GM12878 (cell line): ENCODE data around the gene DTNA. TPM values are rescaled to one million over a fixed set of nuclear protein-coding genes. Genes with fewer than 3 reads are reported as not detected.

ENCODE experiments used
- ATAC-seq: fragments of 200-7000 bp; cut with Tn5 transposase; 3 replicates; pipeline ENCODE4 v1.9.1; 2020; ENCODE audit warnings: mild to moderate bottlenecking, moderate library complexity
- BruUV-seq: library from RNA; stranded (reverse); fragments of 400-500 nt; replicated peaks from 2 replicates; lab custom pipeline; 2021; lab: Mats Ljungman, UMichigan
- CTCF ChIA-PET: fragments of 300-600 bp; sonication (Branson Sonifier 250); formaldehyde crosslinking; extraction: SDS; loops from one replicate; lab custom pipeline; 2021; ENCODE audit warnings: inconsistent platforms; lab: Yijun Ruan, JAX
- POLR2A ChIA-PET: fragments of 350-600 bp; formaldehyde crosslinking; extraction: SDS; loops from one replicate; lab custom pipeline; 2021; ENCODE audit warnings: inconsistent platforms; lab: Charles Lee
- RAD21 ChIA-PET: fragments of 300-600 bp; sonication (Branson Sonifier 250); formaldehyde crosslinking; loops from one replicate; lab custom pipeline; 2023; ENCODE audit warnings: antibody characterized with exemption; ENCODE audit not compliant: unreplicated experiment; lab: Charles Lee
- SMC1A ChIA-PET: fragments of 300-600 bp; sonication (Branson Sonifier 250); formaldehyde crosslinking; loops from one replicate; lab custom pipeline; 2023; ENCODE audit not compliant: unreplicated experiment, uncharacterized antibody; lab: Charles Lee
- DNase-seq: peaks from one replicate; pipeline ENCODE4 v3.0.0-alpha.2; 2011; ENCODE audit warnings: low read depth, low spot score
- FAIRE-seq: peaks from 3 replicates; lab custom pipeline; 2011; peaks lifted over from hg19 to GRCh38; lab: Jason Lieb, UNC
- H2AFZ ChIP-seq: 2 replicates; pipeline ENCODE4 v1.6.0; 2011; ENCODE audit warnings: low read depth, low read length, control low read depth; ENCODE audit not compliant: control insufficient read depth
- H3K27ac ChIP-seq: 2 replicates; pipeline ENCODE4 v1.5.1; 2011; ENCODE audit warnings: control low read depth; ENCODE audit not compliant: control insufficient read depth, insufficient read depth
- H3K27me3 ChIP-seq, 2 experiments: replicated peaks in 1 of 2; 2 replicates each; pipeline versions ENCODE4 v1.6.0 to v1.6.1; 2011; ENCODE audit warnings: low read length in 1 of 2; ENCODE audit not compliant: control insufficient read depth in 2 of 2, insufficient read depth in 2 of 2
- H3K36me3 ChIP-seq, 2 experiments: 2 replicates each; pipeline ENCODE4 v1.5.1; 2011; ENCODE audit warnings: low read length in 1 of 2; ENCODE audit not compliant: control insufficient read depth in 2 of 2, insufficient read depth in 2 of 2
- H3K4me1 ChIP-seq: 2 replicates; pipeline ENCODE4 v1.6.1; 2011; ENCODE audit warnings: mild to moderate bottlenecking, low read length, moderate library complexity, mixed read lengths; ENCODE audit not compliant: control insufficient read depth, insufficient read depth
- H3K4me2 ChIP-seq: 2 replicates; pipeline ENCODE4 v1.6.0; 2011; ENCODE audit warnings: control low read depth; ENCODE audit not compliant: control insufficient read depth, insufficient read depth
- H3K4me3 ChIP-seq: fragments of 200-600 bp; sonication (generic); 2 replicates; pipeline ENCODE4 v1.5.1; 2016
- H3K79me2 ChIP-seq: 2 replicates; pipeline ENCODE4 v1.6.0; 2011; ENCODE audit warnings: low read length; ENCODE audit not compliant: control insufficient read depth, insufficient read depth
- H3K9ac ChIP-seq: 2 replicates; pipeline ENCODE4 v1.8.0; 2011; ENCODE audit warnings: low read length, control low read depth, mixed read lengths; ENCODE audit not compliant: control insufficient read depth, insufficient read depth
- H3K9me3 ChIP-seq: replicated peaks from 3 replicates; pipeline ENCODE4 v1.5.1; 2011; ENCODE audit warnings: mild to moderate bottlenecking, low read length; ENCODE audit not compliant: control insufficient read depth, insufficient read depth
- H4K20me1 ChIP-seq: 2 replicates; pipeline ENCODE4 v1.6.0; 2011; ENCODE audit not compliant: control insufficient read depth, insufficient read depth
- CHD1 ChIP-seq: IDR thresholded peaks from 2 replicates; pipeline ENCODE4 v1.6.1; 2012; ENCODE audit warnings: low read depth, low read length, improper control_type of control experiment
- NFYA ChIP-seq: IDR thresholded peaks from 2 replicates; pipeline ENCODE4 v1.6.1; 2011; ENCODE audit warnings: low read depth, mild to moderate bottlenecking, low read length, improper control_type of control experiment, borderline replicate concordance
- RELA ChIP-seq: fragments of 450-650 bp; IDR thresholded peaks from 2 replicates; pipeline ENCODE4 v1.8.0; 2014; ENCODE audit warnings: borderline replicate concordance; ENCODE audit not compliant: partially characterized antibody
- in situ Hi-C: fragments of 300-500 bp; cut with MboI; formaldehyde crosslinking; loops from 9 replicates; pipeline ENCODE4 v1.14.3; 2018; ENCODE audit warnings: mixed read lengths
- intact Hi-C: fragments of 100-400 bp; cut with micrococcal nuclease; formaldehyde crosslinking; loops from one replicate; pipeline ENCODE4 v1.14.2; 2022; ENCODE audit not compliant: unreplicated experiment
- polyA plus RNA-seq, 11 experiments: library from polyadenylated mRNA; depleted of rRNA in 4 of 11; unstranded in 6 of 11; stranded (reverse) in 5 of 11; fragments of >200 nt; fragmentation: Nextera tagmentation in 4 of 11; fragmentation: Illumina TruSeq in 1 of 11; extraction: Ambion mirVana in 4 of 11; extraction: Trizol in 1 of 11; gene quantifications; 1 replicate in 1 of 11; 2 replicates in 10 of 11; pipeline versions ENCODE4 v1.2.1 to v1.2.3, GENCODE V29; 2011 to 2016; ENCODE audit warnings: inconsistent platforms in 2 of 11, missing spikeins in 2 of 11, low read depth in 1 of 11
- total RNA-seq, 4 experiments: library from RNA; depleted of rRNA in 3 of 4; stranded (reverse); fragments of >200 nt in 3 of 4; fragmentation: Illumina TruSeq in 1 of 4; extraction: Trizol in 1 of 4; gene quantifications; 2 replicates each; pipeline versions ENCODE4 v1.2.1 to v1.2.3, GENCODE V29; 2013 to 2021
- TF ChIP-seq, protein P1 (sequence below): fragments of 450-650 bp; IDR thresholded peaks from 2 replicates; pipeline ENCODE4 v1.6.1; 2018; ENCODE audit warnings: mild to moderate bottlenecking, low read depth, moderate library complexity; ENCODE audit not compliant: partially characterized antibody
- TF ChIP-seq, protein P2 (sequence below): IDR thresholded peaks from 2 replicates; pipeline ENCODE4 v1.6.1; 2012; ENCODE audit warnings: low read depth, low read length, improper control_type of control experiment
- TF ChIP-seq, protein P3 (sequence below): IDR thresholded peaks from 2 replicates; pipeline ENCODE4 v1.6.1; 2012; ENCODE audit warnings: mild to moderate bottlenecking, low read depth, low read length

DTNA gene
- total and polyA plus RNA-seq, 10 of the 15 experiments (the other 5 are each of a cell fraction or from before 2014, with no cell fraction given): 0.26 to 8.6 (median 0.53) TPM

DNA sequence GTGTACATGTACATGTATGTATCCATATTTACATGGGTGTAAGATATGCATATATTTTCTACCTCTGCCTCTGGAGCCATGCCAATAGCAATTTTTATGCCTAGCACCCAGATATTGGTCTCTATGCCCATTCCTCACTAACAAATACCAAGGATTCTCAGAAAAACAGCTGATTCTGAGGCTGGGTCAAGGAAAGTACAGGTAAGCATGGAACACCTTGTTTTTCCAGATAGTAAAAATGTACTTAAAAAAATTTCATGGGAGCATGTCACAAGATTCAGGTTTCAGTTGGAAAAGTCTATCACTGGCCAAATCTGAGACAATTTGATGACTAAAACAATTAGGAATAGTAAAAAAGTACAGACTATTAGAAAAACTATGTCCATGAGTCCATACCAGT, 216.6 kb downstream of the DTNA start:
- in situ Hi-C loops: no loop called here
- H3K9me3 ChIP-seq: no peaks in the 10 kb centered on the region

More for the DNA sequence above, 216.6 kb downstream of the DTNA start:
- ATAC-seq: no peak
- ChIA-PET CTCF (no interaction called here), RAD21 (no interaction called here), SMC1A (no interaction called here), POLR2A (no interaction called here)
- no peak overlapping the region for H3K27ac ChIP-seq
- H2AFZ ChIP-seq: no peak overlapping the region
- no peaks in the 10 kb centered on the region for H4K20me1 ChIP-seq
- intact Hi-C loops: no loop called here
- no peak overlapping the region for H3K4me2 ChIP-seq
- TF ChIP-seq RELA (no peak), CHD1 (no peak), NFYA (no peak)
- TF ChIP-seq, protein P1, sequence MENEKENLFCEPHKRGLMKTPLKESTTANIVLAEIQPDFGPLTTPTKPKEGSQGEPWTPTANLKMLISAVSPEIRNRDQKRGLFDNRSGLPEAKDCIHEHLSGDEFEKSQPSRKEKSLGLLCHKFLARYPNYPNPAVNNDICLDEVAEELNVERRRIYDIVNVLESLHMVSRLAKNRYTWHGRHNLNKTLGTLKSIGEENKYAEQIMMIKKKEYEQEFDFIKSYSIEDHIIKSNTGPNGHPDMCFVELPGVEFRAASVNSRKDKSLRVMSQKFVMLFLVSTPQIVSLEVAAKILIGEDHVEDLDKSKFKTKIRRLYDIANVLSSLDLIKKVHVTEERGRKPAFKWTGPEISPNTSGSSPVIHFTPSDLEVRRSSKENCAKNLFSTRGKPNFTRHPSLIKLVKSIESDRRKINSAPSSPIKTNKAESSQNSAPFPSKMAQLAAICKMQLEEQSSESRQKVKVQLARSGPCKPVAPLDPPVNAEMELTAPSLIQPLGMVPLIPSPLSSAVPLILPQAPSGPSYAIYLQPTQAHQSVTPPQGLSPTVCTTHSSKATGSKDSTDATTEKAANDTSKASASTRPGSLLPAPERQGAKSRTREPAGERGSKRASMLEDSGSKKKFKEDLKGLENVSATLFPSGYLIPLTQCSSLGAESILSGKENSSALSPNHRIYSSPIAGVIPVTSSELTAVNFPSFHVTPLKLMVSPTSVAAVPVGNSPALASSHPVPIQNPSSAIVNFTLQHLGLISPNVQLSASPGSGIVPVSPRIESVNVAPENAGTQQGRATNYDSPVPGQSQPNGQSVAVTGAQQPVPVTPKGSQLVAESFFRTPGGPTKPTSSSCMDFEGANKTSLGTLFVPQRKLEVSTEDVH: no peak
- TF ChIP-seq, protein P2, sequence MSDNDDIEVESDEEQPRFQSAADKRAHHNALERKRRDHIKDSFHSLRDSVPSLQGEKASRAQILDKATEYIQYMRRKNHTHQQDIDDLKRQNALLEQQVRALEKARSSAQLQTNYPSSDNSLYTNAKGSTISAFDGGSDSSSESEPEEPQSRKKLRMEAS: no peak
- TF ChIP-seq, protein P3, sequence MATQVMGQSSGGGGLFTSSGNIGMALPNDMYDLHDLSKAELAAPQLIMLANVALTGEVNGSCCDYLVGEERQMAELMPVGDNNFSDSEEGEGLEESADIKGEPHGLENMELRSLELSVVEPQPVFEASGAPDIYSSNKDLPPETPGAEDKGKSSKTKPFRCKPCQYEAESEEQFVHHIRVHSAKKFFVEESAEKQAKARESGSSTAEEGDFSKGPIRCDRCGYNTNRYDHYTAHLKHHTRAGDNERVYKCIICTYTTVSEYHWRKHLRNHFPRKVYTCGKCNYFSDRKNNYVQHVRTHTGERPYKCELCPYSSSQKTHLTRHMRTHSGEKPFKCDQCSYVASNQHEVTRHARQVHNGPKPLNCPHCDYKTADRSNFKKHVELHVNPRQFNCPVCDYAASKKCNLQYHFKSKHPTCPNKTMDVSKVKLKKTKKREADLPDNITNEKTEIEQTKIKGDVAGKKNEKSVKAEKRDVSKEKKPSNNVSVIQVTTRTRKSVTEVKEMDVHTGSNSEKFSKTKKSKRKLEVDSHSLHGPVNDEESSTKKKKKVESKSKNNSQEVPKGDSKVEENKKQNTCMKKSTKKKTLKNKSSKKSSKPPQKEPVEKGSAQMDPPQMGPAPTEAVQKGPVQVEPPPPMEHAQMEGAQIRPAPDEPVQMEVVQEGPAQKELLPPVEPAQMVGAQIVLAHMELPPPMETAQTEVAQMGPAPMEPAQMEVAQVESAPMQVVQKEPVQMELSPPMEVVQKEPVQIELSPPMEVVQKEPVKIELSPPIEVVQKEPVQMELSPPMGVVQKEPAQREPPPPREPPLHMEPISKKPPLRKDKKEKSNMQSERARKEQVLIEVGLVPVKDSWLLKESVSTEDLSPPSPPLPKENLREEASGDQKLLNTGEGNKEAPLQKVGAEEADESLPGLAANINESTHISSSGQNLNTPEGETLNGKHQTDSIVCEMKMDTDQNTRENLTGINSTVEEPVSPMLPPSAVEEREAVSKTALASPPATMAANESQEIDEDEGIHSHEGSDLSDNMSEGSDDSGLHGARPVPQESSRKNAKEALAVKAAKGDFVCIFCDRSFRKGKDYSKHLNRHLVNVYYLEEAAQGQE: no peak
- H3K79me2 ChIP-seq: no peaks in the 10 kb centered on the region
- H3K27me3 ChIP-seq: no peaks in the 10 kb centered on the region
- no peaks in the 10 kb centered on the region for H3K4me1 ChIP-seq
- no peak for DNase-seq
- no peak overlapping the region for H3K9ac ChIP-seq
- no peaks in the 10 kb centered on the region for H3K36me3 ChIP-seq
- no peak for FAIRE-seq
- H3K4me3 ChIP-seq: no peak overlapping the region
- no TSS peak for BruUV-seq
